Measurements from ENCODE around the gene FOXC2. TPM values are rescaled to one million over a fixed set of nuclear protein-coding genes. Genes with fewer than 3 reads are reported as not detected.

Gene FOXC2
- total and polyA plus RNA-seq, 2 donors (not counting 3 experiments of a cell fraction or from before 2014, with no cell fraction given) = 7.7 to 44.0 TPM

DNA sequence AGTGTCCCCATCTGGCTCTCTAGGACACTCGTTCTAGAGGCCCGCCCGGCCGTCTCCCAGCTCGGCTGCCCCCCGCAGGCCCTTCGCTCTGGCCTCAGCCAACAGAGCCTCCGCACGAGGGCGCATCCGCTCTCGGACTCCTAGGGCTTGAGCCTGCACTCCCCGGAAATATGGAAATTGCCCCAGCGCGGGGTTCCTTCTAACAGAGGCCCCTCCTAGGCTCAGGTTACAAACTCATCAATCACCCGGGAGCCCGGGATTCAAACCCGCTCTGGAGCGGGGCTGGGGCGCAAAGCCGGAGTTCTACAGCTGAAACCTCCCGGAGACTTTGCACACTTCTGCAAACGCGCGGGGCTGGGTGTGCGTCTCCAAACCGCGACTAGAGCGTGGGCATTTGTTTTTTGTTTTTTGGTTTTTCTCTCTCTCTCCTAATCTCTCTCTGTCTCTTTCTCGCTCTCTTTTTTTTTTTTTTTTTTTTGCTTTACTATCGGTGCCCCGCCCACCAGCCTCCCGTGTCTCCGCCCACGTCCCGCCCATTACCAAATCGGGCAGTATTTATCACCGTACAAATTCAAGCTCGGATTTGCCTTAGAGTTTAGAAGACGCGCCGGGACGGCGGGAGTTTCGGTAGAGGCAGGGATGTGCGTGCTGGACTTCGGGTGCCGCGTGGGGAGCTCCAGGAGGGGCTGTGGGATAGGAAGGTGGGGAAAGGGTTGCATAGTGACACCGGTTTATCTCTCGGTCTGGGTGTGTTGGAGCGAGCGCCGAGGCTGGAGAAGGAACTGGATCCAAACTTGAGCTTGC lies 9.3 kb downstream of the FOXC2 start:
- POLR2A ChIA-PET = interaction anchor here (0.6 to 1.3 kb wide), 13 partner anchors 8 to 441 kb away, joined by 3 to 8 read pairs (median 3); no protein-coding TSS in a partner anchor
- no TSS peak for BruUV-seq (replicated peaks)
- peak overlapping the region; percentile 82 for H3K9ac ChIP-seq (replicated peaks; ENCODE audit: extremely low read depth, insufficient read depth, low read length)
- H3K27ac ChIP-seq (ENCODE audit: insufficient read depth, low read depth, low read length) = peak overlapping the region; percentile 82
- intact Hi-C loops (cut with micrococcal nuclease) (loop anchor here (1.0 kb wide), 3 partner anchors 104 to 298 kb away; no protein-coding TSS in a partner anchor), dilution Hi-C loops (cut with MboI; ENCODE audit: extremely low pct_ligation_motif_present, low sequenced_read_pairs) (no loop called here)
- peak overlapping the region; percentile 84 for H3K4me2 ChIP-seq (ENCODE audit: insufficient read depth, low read length)
- H3K79me2 ChIP-seq (ENCODE audit: control insufficient read depth, insufficient read depth, low read length) = peaks cover 66% of the 10 kb centered on the region
- H3K4me1 ChIP-seq (ENCODE audit: control insufficient read depth, extremely low read depth, insufficient read depth, low read length) = peaks cover 56% of the 10 kb centered on the region
- H3K9me3 ChIP-seq (replicated peaks; ENCODE audit: control insufficient read depth, insufficient read depth, low read length) = no peaks in the 10 kb centered on the region
- TF ChIP-seq POLR2A (IDR thresholded peaks at IDR 0.05; ENCODE audit: low read depth, low read length) (peak; percentile 83), JUN (IDR thresholded peaks at IDR 0.05; ENCODE audit: borderline replicate concordance, insufficient read depth, insufficient read length, low read depth) (no peak)
- TF ChIP-seq, protein P1, sequence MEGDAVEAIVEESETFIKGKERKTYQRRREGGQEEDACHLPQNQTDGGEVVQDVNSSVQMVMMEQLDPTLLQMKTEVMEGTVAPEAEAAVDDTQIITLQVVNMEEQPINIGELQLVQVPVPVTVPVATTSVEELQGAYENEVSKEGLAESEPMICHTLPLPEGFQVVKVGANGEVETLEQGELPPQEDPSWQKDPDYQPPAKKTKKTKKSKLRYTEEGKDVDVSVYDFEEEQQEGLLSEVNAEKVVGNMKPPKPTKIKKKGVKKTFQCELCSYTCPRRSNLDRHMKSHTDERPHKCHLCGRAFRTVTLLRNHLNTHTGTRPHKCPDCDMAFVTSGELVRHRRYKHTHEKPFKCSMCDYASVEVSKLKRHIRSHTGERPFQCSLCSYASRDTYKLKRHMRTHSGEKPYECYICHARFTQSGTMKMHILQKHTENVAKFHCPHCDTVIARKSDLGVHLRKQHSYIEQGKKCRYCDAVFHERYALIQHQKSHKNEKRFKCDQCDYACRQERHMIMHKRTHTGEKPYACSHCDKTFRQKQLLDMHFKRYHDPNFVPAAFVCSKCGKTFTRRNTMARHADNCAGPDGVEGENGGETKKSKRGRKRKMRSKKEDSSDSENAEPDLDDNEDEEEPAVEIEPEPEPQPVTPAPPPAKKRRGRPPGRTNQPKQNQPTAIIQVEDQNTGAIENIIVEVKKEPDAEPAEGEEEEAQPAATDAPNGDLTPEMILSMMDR (IDR thresholded peaks at IDR 0.05; ENCODE audit: extremely low read depth in 1 of 2, insufficient read depth in 1 of 2, low read depth in 1 of 2, low read length in 2 of 2) = peak; percentile 73 to 74
- H3K27me3 ChIP-seq (ENCODE audit: control insufficient read depth in 2 of 2, insufficient read depth in 2 of 2, low read length in 2 of 2) = no peaks in the 10 kb centered on the region
- H3K4me3 ChIP-seq (replicated peaks in 1 of 3; ENCODE audit: insufficient read depth in 1 of 3, low read depth in 1 of 3, low read length in 3 of 3) = peak overlapping the region; percentile 33 to 67 (median 62)
- peaks cover 0 to 8% of the 10 kb centered on the region in 2 experiments for H3K36me3 ChIP-seq (ENCODE audit: control insufficient read depth in 2 of 2, extremely low read depth in 1 of 2, insufficient read depth in 2 of 2, low read length in 2 of 2)
- H3K9me1 ChIP-seq (replicated peaks; ENCODE audit: control insufficient read depth, extremely low read depth, insufficient read depth, low read length) = no peaks in the 10 kb centered on the region
- no peaks in the 10 kb centered on the region for H4K20me1 ChIP-seq (replicated peaks; ENCODE audit: control insufficient read depth, extremely low read depth, insufficient read depth, low read length)
- DNase-seq (ENCODE audit: low read depth, low spot score) (peak; percentile 92), FAIRE-seq (peak; percentile 98)
- H2AFZ ChIP-seq (ENCODE audit: low read depth, low read length) = peak overlapping the region; percentile 18
- CTCF ChIA-PET = interaction anchor here (0.5 to 3.1 kb wide), 33 partner anchors 9 to 703 kb away, joined by 3 to 36 read pairs (median 4); no protein-coding TSS in a partner anchor

Data from endothelial cell of umbilical vein (primary cell).